ENCODE data around the gene PRR15. TPM values are rescaled to one million over a fixed set of nuclear protein-coding genes. Genes with fewer than 3 reads are reported as not detected.

The PRR15 gene
- total RNA-seq, 1 donor, result 5.2 TPM

GRCh38 chr7:29539471-29539870 lies 24.2 kb upstream of the PRR15 start:
- TF ChIP-seq, protein P1, sequence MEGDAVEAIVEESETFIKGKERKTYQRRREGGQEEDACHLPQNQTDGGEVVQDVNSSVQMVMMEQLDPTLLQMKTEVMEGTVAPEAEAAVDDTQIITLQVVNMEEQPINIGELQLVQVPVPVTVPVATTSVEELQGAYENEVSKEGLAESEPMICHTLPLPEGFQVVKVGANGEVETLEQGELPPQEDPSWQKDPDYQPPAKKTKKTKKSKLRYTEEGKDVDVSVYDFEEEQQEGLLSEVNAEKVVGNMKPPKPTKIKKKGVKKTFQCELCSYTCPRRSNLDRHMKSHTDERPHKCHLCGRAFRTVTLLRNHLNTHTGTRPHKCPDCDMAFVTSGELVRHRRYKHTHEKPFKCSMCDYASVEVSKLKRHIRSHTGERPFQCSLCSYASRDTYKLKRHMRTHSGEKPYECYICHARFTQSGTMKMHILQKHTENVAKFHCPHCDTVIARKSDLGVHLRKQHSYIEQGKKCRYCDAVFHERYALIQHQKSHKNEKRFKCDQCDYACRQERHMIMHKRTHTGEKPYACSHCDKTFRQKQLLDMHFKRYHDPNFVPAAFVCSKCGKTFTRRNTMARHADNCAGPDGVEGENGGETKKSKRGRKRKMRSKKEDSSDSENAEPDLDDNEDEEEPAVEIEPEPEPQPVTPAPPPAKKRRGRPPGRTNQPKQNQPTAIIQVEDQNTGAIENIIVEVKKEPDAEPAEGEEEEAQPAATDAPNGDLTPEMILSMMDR (IDR thresholded peaks at IDR 0.05; ENCODE audit: insufficient read depth, low read depth, low read length), result no peak
- no peak for DNase-seq (ENCODE audit: low read depth)
- H3K4me3 ChIP-seq (ENCODE audit: low read depth, low read length), result no peak overlapping the region

DNA sequence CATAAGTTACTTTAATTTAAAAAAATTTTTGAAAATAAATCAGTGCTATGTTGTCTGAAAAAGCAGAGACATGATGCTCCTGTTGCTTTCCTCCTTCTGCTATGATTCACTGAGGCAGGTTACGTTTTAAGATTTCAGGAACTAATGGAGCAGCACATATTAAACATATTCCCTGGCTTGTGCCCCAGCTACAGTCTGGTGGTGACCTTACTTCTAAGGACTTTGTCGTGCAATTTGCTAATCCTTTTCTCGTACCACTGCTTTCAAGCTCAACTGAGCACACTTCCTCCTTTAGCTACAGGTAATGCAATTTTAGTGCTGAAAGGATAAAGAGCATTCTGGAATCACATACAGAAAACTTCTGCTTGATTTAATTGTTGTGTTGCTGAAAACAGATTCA lies 16.2 kb upstream of the PRR15 start:
- TF ChIP-seq, protein P1 (IDR thresholded peaks at IDR 0.05; ENCODE audit: insufficient read depth, low read depth, low read length), result no peak
- no peak for DNase-seq (ENCODE audit: low read depth)
- no peak overlapping the region for H3K4me3 ChIP-seq (ENCODE audit: low read depth, low read length)

DNA sequence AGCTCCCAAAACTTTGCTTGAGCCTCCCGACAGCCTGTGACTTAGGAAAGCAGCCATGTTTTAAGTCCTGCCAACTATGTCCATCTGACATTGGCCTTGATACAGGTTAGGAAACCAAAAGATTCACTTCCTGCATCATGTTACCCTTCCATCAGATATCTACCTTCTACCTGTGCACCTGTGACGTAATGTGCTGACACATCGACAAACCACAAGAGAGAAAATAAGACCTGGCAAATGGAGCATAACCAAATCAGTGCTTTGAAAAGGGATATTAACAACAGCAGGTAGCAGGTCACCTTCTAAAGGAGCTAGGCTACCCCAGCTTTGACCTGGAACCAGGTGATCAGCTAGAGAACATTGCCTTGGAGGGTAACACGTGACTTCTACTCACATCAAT lies 14.8 kb upstream of the PRR15 start:
- DNase-seq (ENCODE audit: low read depth), result no peak
- no peak overlapping the region for H3K4me3 ChIP-seq (ENCODE audit: low read depth, low read length)
- TF ChIP-seq, protein P1 (IDR thresholded peaks at IDR 0.05; ENCODE audit: insufficient read depth, low read depth, low read length), result no peak

DNA sequence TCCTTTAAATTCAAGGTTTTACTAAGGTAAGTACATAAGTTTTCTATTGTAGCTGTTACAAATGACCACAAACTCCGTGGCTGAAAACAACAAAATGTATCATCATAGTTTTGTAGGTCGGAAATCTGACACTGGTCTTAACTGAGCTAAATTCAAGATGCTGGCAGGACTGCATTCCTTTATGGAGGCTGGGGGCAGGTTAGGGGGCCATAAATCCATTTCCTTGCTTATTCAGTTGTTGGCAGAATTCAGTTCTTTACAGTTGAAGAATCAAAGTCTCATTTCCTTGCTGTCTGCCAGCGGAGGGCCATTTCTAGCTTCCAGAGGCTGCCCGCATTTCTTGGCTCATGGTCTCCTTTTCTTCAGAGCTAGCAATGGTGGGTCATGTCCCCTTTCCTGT lies 11.2 kb upstream of the PRR15 start:
- DNase-seq (ENCODE audit: low read depth), result no peak
- TF ChIP-seq, protein P1 (IDR thresholded peaks at IDR 0.05; ENCODE audit: insufficient read depth, low read depth, low read length), result no peak
- H3K4me3 ChIP-seq (ENCODE audit: low read depth, low read length), result no peak overlapping the region

DNA sequence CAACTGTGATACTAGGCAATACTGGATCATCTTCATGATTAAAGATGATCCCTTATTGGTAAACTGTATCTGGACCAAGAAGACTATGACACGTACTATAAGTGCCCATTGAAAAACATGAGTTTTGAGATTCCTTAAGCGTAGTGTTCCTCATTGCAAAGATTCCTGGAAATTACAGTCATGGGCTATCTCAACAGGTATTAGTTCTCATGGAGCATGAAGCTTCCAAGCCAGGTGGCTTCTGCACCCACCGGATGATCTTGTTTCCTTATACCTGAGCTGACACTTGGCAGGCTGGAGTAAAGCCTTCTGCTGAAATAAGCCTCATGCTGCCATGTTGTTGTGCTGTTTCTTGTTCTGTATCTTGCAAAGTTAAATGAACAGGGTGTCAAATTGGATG lies 8.6 kb upstream of the PRR15 start:
- no peak for DNase-seq (ENCODE audit: low read depth)
- TF ChIP-seq, protein P1 (IDR thresholded peaks at IDR 0.05; ENCODE audit: insufficient read depth, low read depth, low read length), result no peak
- no peak overlapping the region for H3K4me3 ChIP-seq (ENCODE audit: low read depth, low read length)

GRCh38 chr7:29556405-29557195 lies 7.0 kb upstream of the PRR15 start:
- TF ChIP-seq, protein P1 (IDR thresholded peaks at IDR 0.05; ENCODE audit: insufficient read depth, low read depth, low read length), result peak; percentile 8
- DNase-seq (ENCODE audit: low read depth), result no peak
- no peak overlapping the region for H3K4me3 ChIP-seq (ENCODE audit: low read depth, low read length)

DNA sequence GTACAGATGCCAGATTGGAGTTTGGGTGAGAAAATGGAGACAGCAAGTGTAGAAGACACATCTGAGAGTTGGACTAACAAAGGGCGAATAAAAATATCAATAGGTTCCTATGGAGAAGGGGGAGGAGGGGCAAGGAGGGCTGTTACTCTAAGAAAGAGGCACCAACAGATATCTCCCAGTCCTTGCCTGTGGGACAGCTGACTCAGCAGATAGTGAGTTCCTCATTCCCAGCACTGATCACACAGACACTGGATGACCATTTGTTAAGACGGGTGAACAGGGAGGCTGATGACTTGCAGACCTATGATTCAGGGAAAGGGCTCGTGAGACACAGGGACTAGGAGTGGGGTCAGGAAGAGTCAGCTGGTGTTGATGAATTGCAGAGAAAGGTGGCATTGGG lies 5.7 kb upstream of the PRR15 start:
- TF ChIP-seq, protein P1 (IDR thresholded peaks at IDR 0.05; ENCODE audit: insufficient read depth, low read depth, low read length), result no peak
- peak; percentile 19 for DNase-seq (ENCODE audit: low read depth)
- H3K4me3 ChIP-seq (ENCODE audit: low read depth, low read length), result no peak overlapping the region

All from fibroblast of villous mesenchyme (primary cell).